H9 (cell line): ENCODE results near the gene TXNDC11. TPM values are rescaled to one million over a fixed set of nuclear protein-coding genes. Genes with fewer than 3 reads are reported as not detected.

Experiments used
- DNase-seq: peaks from one replicate; pipeline ENCODE4 v3.0.0-alpha.2; 2017
- H2AFZ ChIP-seq: one replicate; pipeline ENCODE4 v1.6.1; 2013; ENCODE audit warnings: mild to moderate bottlenecking, low read length, control low read depth, moderate library complexity
- H2AK5ac ChIP-seq: 2 replicates; pipeline ENCODE4 v1.6.1; 2013; ENCODE audit warnings: low read length, control low read depth, mixed read lengths; ENCODE audit not compliant: insufficient read length
- H2BK120ac ChIP-seq: one replicate; pipeline ENCODE4 v1.6.1; 2013; ENCODE audit warnings: low read depth, mild to moderate bottlenecking, low read length, control low read depth, inconsistent platforms; ENCODE audit not compliant: poor library complexity, severe bottlenecking
- H2BK12ac ChIP-seq: 2 replicates; pipeline ENCODE4 v1.6.1; 2013; ENCODE audit warnings: low read length, control low read depth, mixed read lengths, low read depth; ENCODE audit not compliant: insufficient read length
- H2BK15ac ChIP-seq: 2 replicates; pipeline ENCODE4 v1.6.1; 2013; ENCODE audit warnings: low read depth, low read length, control low read depth
- H2BK20ac ChIP-seq: one replicate; pipeline ENCODE4 v1.6.1; 2013; ENCODE audit warnings: low read depth, mild to moderate bottlenecking, low read length, control low read depth, inconsistent platforms; ENCODE audit not compliant: poor library complexity, severe bottlenecking
- H2BK5ac ChIP-seq: 2 replicates; pipeline ENCODE4 v1.6.1; 2013; ENCODE audit warnings: low read length, control low read depth, mixed read lengths; ENCODE audit not compliant: insufficient read length
- H3K14ac ChIP-seq: 2 replicates; pipeline ENCODE4 v1.6.1; 2013; ENCODE audit warnings: low read length, control low read depth; ENCODE audit not compliant: insufficient read depth
- H3K18ac ChIP-seq: 2 replicates; pipeline ENCODE4 v1.6.1; 2013; ENCODE audit warnings: low read depth, mild to moderate bottlenecking, mixed read lengths, low read length, control low read depth; ENCODE audit not compliant: insufficient read length
- H3K23ac ChIP-seq: 2 replicates; pipeline ENCODE4 v1.6.1; 2013; ENCODE audit warnings: low read length, control low read depth, mixed read lengths, low read depth; ENCODE audit not compliant: insufficient read length
- H3K23me2 ChIP-seq: 2 replicates; pipeline ENCODE4 v1.6.1; 2013; ENCODE audit warnings: low read depth, mild to moderate bottlenecking, mixed read lengths, low read length, control low read depth; ENCODE audit not compliant: insufficient read length, poor library complexity, severe bottlenecking
- H3K27ac ChIP-seq: 2 replicates; pipeline ENCODE4 v1.5.1; 2013; ENCODE audit warnings: low read length, control low read depth, mixed read lengths, low read depth; ENCODE audit not compliant: insufficient read length
- H3K27me3 ChIP-seq: 2 replicates; pipeline ENCODE4 v1.6.1; 2013; ENCODE audit warnings: low read length, control low read depth, inconsistent platforms; ENCODE audit not compliant: insufficient read depth
- H3K4ac ChIP-seq: 2 replicates; pipeline ENCODE4 v1.6.1; 2013; ENCODE audit warnings: low read depth, mild to moderate bottlenecking, control low read depth, inconsistent platforms, low read length, moderate library complexity
- H3K4me1 ChIP-seq: 2 replicates; pipeline ENCODE4 v1.6.1; 2013; ENCODE audit warnings: low read length, control low read depth, inconsistent platforms; ENCODE audit not compliant: insufficient read depth
- H3K4me2 ChIP-seq: 2 replicates; pipeline ENCODE4 v1.6.1; 2013; ENCODE audit warnings: low read length, control low read depth, mixed read lengths; ENCODE audit not compliant: insufficient read length, insufficient read depth
- H3K56ac ChIP-seq: 2 replicates; pipeline ENCODE4 v1.6.1; 2013; ENCODE audit warnings: low read depth, mild to moderate bottlenecking, mixed read lengths, low read length, control low read depth; ENCODE audit not compliant: insufficient read length
- H3K79me1 ChIP-seq: 2 replicates; pipeline ENCODE4 v1.6.1; 2013; ENCODE audit warnings: low read depth, mild to moderate bottlenecking, moderate library complexity, low read length, control low read depth, inconsistent platforms; ENCODE audit not compliant: insufficient read depth, poor library complexity, severe bottlenecking
- H3K79me2 ChIP-seq: 2 replicates; pipeline ENCODE4 v1.6.1; 2013; ENCODE audit warnings: low read length, control low read depth, inconsistent platforms; ENCODE audit not compliant: insufficient read depth
- H3K9ac ChIP-seq: 2 replicates; pipeline ENCODE4 v1.6.1; 2013; ENCODE audit warnings: low read length, control low read depth, mixed read lengths; ENCODE audit not compliant: insufficient read length; ENCODE audit errors: extremely low read depth
- H3K9me3 ChIP-seq: one replicate; pipeline ENCODE4 v1.6.1; 2013; ENCODE audit warnings: low read depth, low read length, inconsistent platforms; ENCODE audit not compliant: control insufficient read depth
- H3T11ph ChIP-seq: one replicate; pipeline ENCODE4 v1.6.1; 2013; ENCODE audit warnings: mild to moderate bottlenecking, low read length, control low read depth, inconsistent platforms
- H4K20me1 ChIP-seq: one replicate; pipeline ENCODE4 v1.6.1; 2013; ENCODE audit not compliant: control insufficient read depth, insufficient read length, insufficient read depth
- H4K5ac ChIP-seq: 2 replicates; pipeline ENCODE4 v1.6.1; 2013; ENCODE audit warnings: low read depth, mild to moderate bottlenecking, mixed read lengths, low read length, control low read depth; ENCODE audit not compliant: insufficient read length
- H4K8ac ChIP-seq: replicated peaks from 2 replicates; pipeline ENCODE4 v1.6.1; 2013; ENCODE audit warnings: low read length, control low read depth, mixed read lengths, low read depth; ENCODE audit not compliant: insufficient read length
- H4K91ac ChIP-seq: 2 replicates; pipeline ENCODE4 v1.6.1; 2013; ENCODE audit warnings: low read depth, mild to moderate bottlenecking, moderate library complexity, mixed read lengths, low read length, control low read depth; ENCODE audit not compliant: insufficient read length
- H3K27ac Mint-ChIP-seq, 3 experiments: 2 replicates in 2 of 3; 3 replicates in 1 of 3; pipeline ENCODE4 v1.8.0; 2020 to 2021; ENCODE audit warnings: mixed read lengths in 3 of 3, mild to moderate bottlenecking in 1 of 3, moderate library complexity in 1 of 3
- H3K27me3 Mint-ChIP-seq: 2 replicates; pipeline ENCODE4 v1.8.0; 2021; ENCODE audit warnings: low read depth, mild to moderate bottlenecking, moderate library complexity, mixed read lengths
- H3K36me3 Mint-ChIP-seq, 3 experiments: 2 replicates in 2 of 3; 3 replicates in 1 of 3; pipeline ENCODE4 v1.8.0; 2020 to 2021; ENCODE audit warnings: low read depth in 3 of 3, mixed read lengths in 3 of 3; ENCODE audit not compliant: insufficient read depth in 1 of 3
- H3K4me1 Mint-ChIP-seq, 2 experiments: 2 replicates each; pipeline ENCODE4 v1.8.0; 2020; ENCODE audit warnings: mixed read lengths in 2 of 2
- H3K4me3 Mint-ChIP-seq, 2 experiments: 2 replicates in 1 of 2; 3 replicates in 1 of 2; pipeline ENCODE4 v1.8.0; 2020 to 2021; ENCODE audit warnings: mild to moderate bottlenecking in 2 of 2, mixed read lengths in 2 of 2, moderate library complexity in 1 of 2
- H3K9me3 Mint-ChIP-seq, 2 experiments: 2 replicates in 1 of 2; 3 replicates in 1 of 2; pipeline ENCODE4 v1.8.0; 2020; ENCODE audit warnings: mild to moderate bottlenecking in 2 of 2, mixed read lengths in 2 of 2, moderate library complexity in 1 of 2
- WGBS: extraction: QIAGEN DNeasy Blood & Tissue Kit; methylation state at CpG from one replicate; pipeline ENCODE4 v1.1.7; 2013; ENCODE audit warnings: missing lambda C conversion rate, low lambda C conversion rate, mixed read lengths; ENCODE audit not compliant: insufficient read length; ENCODE audit errors: extremely low coverage; 5-methylcytosine and 5-hydroxymethylcytosine counted together
- total RNA-seq: library from RNA; stranded (reverse); gene quantifications from 2 replicates; pipeline ENCODE4 v1.2.1, GENCODE V29; 2021
- TF ChIP-seq, protein P1 (sequence below): fragments of 200-600 bp; sonication (generic); conservative IDR thresholded peaks from 3 replicates; pipeline ENCODE4 v1.8.0; 2021; ENCODE audit warnings: antibody characterized with exemption, mild to moderate bottlenecking

Gene TXNDC11
- total RNA-seq, 1 experiment from 2014 or later: 12.2 TPM

DNA sequence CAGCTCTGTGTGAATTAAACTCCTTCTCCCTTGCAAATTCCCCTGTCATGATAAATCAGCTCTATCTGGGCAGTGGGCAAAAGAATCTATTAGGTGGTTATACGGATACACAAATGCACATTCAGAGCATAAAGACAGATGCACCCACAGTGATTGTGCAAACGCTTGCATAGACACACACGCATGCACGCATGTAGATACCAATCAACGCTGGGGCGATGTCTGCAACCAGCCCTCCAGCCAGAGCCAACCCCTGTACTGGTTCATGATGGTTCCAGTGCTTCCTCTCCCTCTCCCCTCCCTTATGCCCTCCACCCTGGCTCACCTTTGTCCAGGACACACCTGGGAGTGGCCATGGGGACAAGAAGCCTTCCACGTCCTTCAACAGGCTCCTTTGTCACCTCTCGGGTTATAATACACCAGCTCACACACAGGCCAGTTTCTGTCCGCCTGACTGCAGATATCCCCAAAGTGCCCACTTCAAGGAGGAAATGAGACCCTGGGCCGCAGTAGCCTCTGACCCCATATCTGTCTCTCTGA is 107.5 kb downstream of the TXNDC11 start:
- no peak overlapping the region for H3K14ac ChIP-seq
- no peak for DNase-seq
- no peaks in the 10 kb centered on the region for H3K79me2 ChIP-seq
- Mint-ChIP-seq H3K4me3 (peak overlapping the region; percentile 20 to 57; a peak in 2 of 5 replicates), H3K36me3 (no peaks in the 10 kb centered on the region), H3K4me1 (peaks cover 23 to 42% of the 10 kb centered on the region in 2 experiments), H3K27me3 (peaks cover 6% of the 10 kb centered on the region), H3K9me3 (no peaks in the 10 kb centered on the region; a peak in 1 of 5 replicates), H3K27ac (peak overlapping the region in 2 of 3 experiments; percentile 98 to 99; a peak in 3 of 7 replicates)
- no peak overlapping the region for H2BK120ac ChIP-seq
- no peaks in the 10 kb centered on the region for H3K79me1 ChIP-seq
- no peak overlapping the region for H3K9ac ChIP-seq
- H3K27me3 ChIP-seq: no peaks in the 10 kb centered on the region
- H4K20me1 ChIP-seq: no peaks in the 10 kb centered on the region
- peak overlapping the region; percentile 4 for H4K91ac ChIP-seq
- H3K23ac ChIP-seq: no peak overlapping the region
- no peak overlapping the region for H2AFZ ChIP-seq
- no peak overlapping the region for H2BK20ac ChIP-seq
- peaks cover 3% of the 10 kb centered on the region for H3K23me2 ChIP-seq
- H3K56ac ChIP-seq: no peak overlapping the region
- TF ChIP-seq, protein P1, sequence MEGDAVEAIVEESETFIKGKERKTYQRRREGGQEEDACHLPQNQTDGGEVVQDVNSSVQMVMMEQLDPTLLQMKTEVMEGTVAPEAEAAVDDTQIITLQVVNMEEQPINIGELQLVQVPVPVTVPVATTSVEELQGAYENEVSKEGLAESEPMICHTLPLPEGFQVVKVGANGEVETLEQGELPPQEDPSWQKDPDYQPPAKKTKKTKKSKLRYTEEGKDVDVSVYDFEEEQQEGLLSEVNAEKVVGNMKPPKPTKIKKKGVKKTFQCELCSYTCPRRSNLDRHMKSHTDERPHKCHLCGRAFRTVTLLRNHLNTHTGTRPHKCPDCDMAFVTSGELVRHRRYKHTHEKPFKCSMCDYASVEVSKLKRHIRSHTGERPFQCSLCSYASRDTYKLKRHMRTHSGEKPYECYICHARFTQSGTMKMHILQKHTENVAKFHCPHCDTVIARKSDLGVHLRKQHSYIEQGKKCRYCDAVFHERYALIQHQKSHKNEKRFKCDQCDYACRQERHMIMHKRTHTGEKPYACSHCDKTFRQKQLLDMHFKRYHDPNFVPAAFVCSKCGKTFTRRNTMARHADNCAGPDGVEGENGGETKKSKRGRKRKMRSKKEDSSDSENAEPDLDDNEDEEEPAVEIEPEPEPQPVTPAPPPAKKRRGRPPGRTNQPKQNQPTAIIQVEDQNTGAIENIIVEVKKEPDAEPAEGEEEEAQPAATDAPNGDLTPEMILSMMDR: no peak
- WGBS: no CpG with 5 or more reads among the region's 10 CpGs
- no peak overlapping the region for H4K8ac ChIP-seq
- H3K18ac ChIP-seq: peak overlapping the region; percentile 74
- no peak overlapping the region for H3K4me2 ChIP-seq
- no peak overlapping the region for H2BK15ac ChIP-seq
- no peak overlapping the region for H3K27ac ChIP-seq
- no peak overlapping the region for H2BK12ac ChIP-seq
- H2BK5ac ChIP-seq: no peak overlapping the region
- no peak overlapping the region for H3T11ph ChIP-seq
- H3K9me3 ChIP-seq: no peaks in the 10 kb centered on the region
- H3K4ac ChIP-seq: 0 out of 2 replicates have a peak overlapping the region, but pooled peaks have one; percentile 35
- no peak overlapping the region for H4K5ac ChIP-seq
- no peak overlapping the region for H2AK5ac ChIP-seq
- H3K4me1 ChIP-seq: peaks cover 3% of the 10 kb centered on the region; the same call in 1 of the 2 replicates
